Activated T-helper 1 cell treated with anti-CD3 and anti-CD28 coated beads, Interleukin-12 subunit alpha, Interleukin-12 subunit beta, Interleukin-2, Interleukin-4 antibody, amounts not matched to agents 30 ng/mL and 10 ng/mL and 1 ng/mL, durations not matched to agents 14 hours and 24 hours and 36 hours (primary cell): Measurements from ENCODE around the gene CLSTN2. TPM values are rescaled to one million over a fixed set of nuclear protein-coding genes. Genes with fewer than 3 reads are reported as not detected.

Experiments
- DNase-seq: peaks from one replicate; pipeline ENCODE4 v3.0.0; 2021; ENCODE audit warnings: low spot score
- H3K27ac Mint-ChIP-seq: one replicate; pipeline ENCODE4 v1.8.0; 2021; ENCODE audit warnings: mild to moderate bottlenecking, mixed read lengths
- H3K27me3 Mint-ChIP-seq: one replicate; pipeline ENCODE4 v1.8.0; 2022; ENCODE audit warnings: mild to moderate bottlenecking, moderate library complexity, mixed read lengths; ENCODE audit not compliant: insufficient read depth
- H3K36me3 Mint-ChIP-seq: one replicate; pipeline ENCODE4 v1.8.0; 2021; ENCODE audit warnings: low read depth, mixed read lengths
- H3K4me1 Mint-ChIP-seq: one replicate; pipeline ENCODE4 v1.8.0; 2021; ENCODE audit warnings: low read depth, mixed read lengths
- H3K4me3 Mint-ChIP-seq: one replicate; pipeline ENCODE4 v1.8.0; 2021; ENCODE audit warnings: mild to moderate bottlenecking, moderate library complexity, mixed read lengths
- H3K9me3 Mint-ChIP-seq: one replicate; pipeline ENCODE4 v1.8.0; 2021; ENCODE audit warnings: mixed read lengths
- intact Hi-C: fragments of 100-400 bp; cut with micrococcal nuclease; formaldehyde crosslinking; loops from one replicate; pipeline ENCODE4 v1.15.1; 2024
- total RNA-seq: library from RNA; stranded (reverse); gene quantifications from 2 replicates; pipeline ENCODE4 v1.2.3, GENCODE V29; 2022

CLSTN2 gene
- total RNA-seq, result not detected in 2 replicates

- peaks cover 45% of the 10 kb centered on the region for H3K27me3 Mint-ChIP-seq
Observed at GRCh38 chr3:139935016-139935865, at the start of gene CLSTN2. Gene CLSTN2, plus strand, starts transcription at chr3:139935185.

DNA sequence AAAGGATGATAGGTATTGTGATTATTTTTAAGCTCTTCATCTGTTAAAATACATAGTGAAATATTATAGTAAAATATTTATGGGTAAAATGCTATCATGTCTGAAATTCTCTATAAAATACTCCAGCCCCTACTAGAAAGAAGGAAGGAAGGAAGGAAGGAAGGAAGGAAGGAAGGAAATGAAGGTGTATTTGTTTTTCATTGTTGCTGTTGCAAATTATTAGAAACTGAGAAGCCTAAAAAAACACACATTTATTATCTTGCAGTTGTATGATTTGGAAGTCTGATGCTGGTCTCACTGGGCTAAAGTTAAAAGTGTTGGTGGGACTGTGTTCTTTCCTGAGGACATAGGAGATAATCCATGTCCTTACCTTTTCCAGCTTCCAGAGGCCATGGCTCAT is 47.6 kb upstream of the CLSTN2 start:
- no peaks in the 10 kb centered on the region for H3K4me1 Mint-ChIP-seq
- no peak overlapping the region for H3K27ac Mint-ChIP-seq
- peaks cover 5% of the 10 kb centered on the region for H3K9me3 Mint-ChIP-seq
- no peaks in the 10 kb centered on the region for H3K36me3 Mint-ChIP-seq
- intact Hi-C loops, result no loop called here
- no peak for DNase-seq
- H3K27me3 Mint-ChIP-seq, result peaks cover 1% of the 10 kb centered on the region
- no peak overlapping the region for H3K4me3 Mint-ChIP-seq

More at GRCh38 chr3:139935016-139935865, at the start of gene CLSTN2:
- Mint-ChIP-seq H3K36me3 (no peaks in the 10 kb centered on the region), H3K4me1 (no peaks in the 10 kb centered on the region), H3K9me3 (no peaks in the 10 kb centered on the region), H3K27ac (no peak within 1 kb of the TSS), H3K4me3 (no peak within 1 kb of the TSS)
- DNase-seq, result no peak
- intact Hi-C loops, result loop anchor here (10.0 kb wide), 1 partner anchor 930 kb away; no protein-coding TSS in a partner anchor

GRCh38 chr3:139888561-139889140 is 46.3 kb upstream of the CLSTN2 start:
- Mint-ChIP-seq H3K27ac (no peak overlapping the region), H3K4me1 (no peaks in the 10 kb centered on the region), H3K27me3 (peaks cover 1% of the 10 kb centered on the region), H3K4me3 (no peak overlapping the region), H3K9me3 (peaks cover 4% of the 10 kb centered on the region), H3K36me3 (no peaks in the 10 kb centered on the region)
- DNase-seq, result no peak
- intact Hi-C loops, result no loop called here

- Mint-ChIP-seq H3K27ac (no peak overlapping the region), H3K27me3 (no peaks in the 10 kb centered on the region), H3K9me3 (no peaks in the 10 kb centered on the region), H3K36me3 (no peaks in the 10 kb centered on the region), H3K4me3 (no peak overlapping the region), H3K4me1 (no peaks in the 10 kb centered on the region)
- DNase-seq, result no peak
- intact Hi-C loops, result no loop called here
Observed at GRCh38 chr3:139893267-139893962, 41.6 kb upstream of the CLSTN2 start.

DNA sequence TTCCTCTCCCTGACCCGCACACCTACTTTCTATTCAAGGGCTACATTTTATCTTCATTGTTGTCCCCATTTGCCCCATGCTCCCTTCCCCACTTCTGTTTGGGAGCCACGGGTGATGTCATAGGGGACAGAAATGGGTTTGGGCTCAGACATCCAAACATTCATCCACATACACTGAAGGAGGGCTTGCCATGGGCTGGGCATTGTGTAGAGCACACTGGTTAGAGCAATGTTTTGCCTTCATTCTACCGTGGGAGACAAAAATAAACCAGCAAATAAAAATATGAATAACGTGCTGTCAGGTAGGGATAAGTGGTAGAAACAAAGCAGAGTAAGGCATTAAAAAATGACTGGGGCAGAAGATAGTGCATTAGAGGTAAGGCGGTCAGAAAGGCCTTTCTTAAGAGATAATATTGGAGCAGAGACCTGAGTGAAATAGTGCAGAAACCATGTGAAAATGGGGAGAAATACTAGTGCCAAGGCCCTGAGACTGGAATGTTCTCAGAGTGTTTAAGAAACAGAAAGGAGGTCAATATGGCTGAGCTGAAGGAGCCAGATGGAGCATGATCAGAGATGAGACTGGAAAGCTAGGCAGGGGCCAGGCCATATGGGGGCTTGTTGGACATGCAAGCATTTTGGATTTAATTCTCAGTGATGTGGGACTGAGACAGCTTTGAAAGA is 40.9 kb upstream of the CLSTN2 start:
- DNase-seq, result no peak
- Mint-ChIP-seq H3K27me3 (no peaks in the 10 kb centered on the region), H3K9me3 (no peaks in the 10 kb centered on the region), H3K27ac (no peak overlapping the region), H3K36me3 (no peaks in the 10 kb centered on the region), H3K4me3 (no peak overlapping the region), H3K4me1 (no peaks in the 10 kb centered on the region)
- intact Hi-C loops, result no loop called here

DNA sequence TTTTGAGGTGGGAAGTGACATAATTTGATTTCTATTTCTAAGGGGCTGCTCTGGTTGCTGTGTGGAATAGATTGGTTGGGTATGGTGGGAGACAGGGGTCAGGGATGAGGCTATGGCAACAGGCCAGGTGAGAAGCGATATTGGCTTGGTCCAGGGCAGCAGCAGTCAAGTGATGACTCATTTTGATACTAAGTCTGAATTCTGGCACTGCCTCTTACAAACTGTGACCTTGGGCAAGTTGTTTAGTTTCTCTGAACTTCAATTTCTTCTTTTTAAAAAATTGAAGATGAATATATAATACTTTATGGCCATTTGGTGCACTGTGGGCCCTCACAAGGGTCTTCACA is 40.4 kb upstream of the CLSTN2 start:
- intact Hi-C loops, result no loop called here
- DNase-seq, result no peak

GRCh38 chr3:139897759-139898158 is 37.2 kb upstream of the CLSTN2 start:
- DNase-seq, result no peak
- H3K27me3 Mint-ChIP-seq, result no peaks in the 10 kb centered on the region
- peaks cover 6% of the 10 kb centered on the region for H3K9me3 Mint-ChIP-seq
- no peaks in the 10 kb centered on the region for H3K4me1 Mint-ChIP-seq
- intact Hi-C loops, result no loop called here
- no peaks in the 10 kb centered on the region for H3K36me3 Mint-ChIP-seq
- no peak overlapping the region for H3K4me3 Mint-ChIP-seq
- no peak overlapping the region for H3K27ac Mint-ChIP-seq

More for the DNA sequence above, 40.4 kb upstream of the CLSTN2 start:
- Mint-ChIP-seq H3K4me3 (no peak overlapping the region), H3K36me3 (no peaks in the 10 kb centered on the region), H3K27me3 (no peaks in the 10 kb centered on the region), H3K27ac (no peak overlapping the region), H3K4me1 (no peaks in the 10 kb centered on the region), H3K9me3 (no peaks in the 10 kb centered on the region)

DNA sequence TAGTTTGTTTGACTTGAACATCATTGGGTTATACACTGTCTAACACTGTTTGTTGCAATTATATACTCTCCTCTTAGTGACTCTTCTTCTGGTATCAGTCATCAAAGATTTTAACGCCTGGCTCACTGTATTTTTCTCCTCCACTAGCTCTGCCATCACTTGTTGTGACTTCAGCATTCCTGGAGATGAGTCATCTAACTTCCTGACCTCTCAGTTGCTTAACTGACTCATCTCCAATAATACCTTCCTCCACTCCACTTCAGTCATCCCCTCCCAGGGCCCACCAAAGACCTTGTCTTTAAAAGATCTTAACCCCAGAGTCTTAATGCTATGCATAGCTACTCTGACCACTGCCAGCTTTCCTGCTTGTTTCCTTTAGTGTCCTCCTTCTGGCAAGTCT is 28.6 kb upstream of the CLSTN2 start:
- Mint-ChIP-seq H3K4me1 (no peaks in the 10 kb centered on the region), H3K36me3 (no peaks in the 10 kb centered on the region), H3K27ac (no peak overlapping the region), H3K4me3 (no peak overlapping the region), H3K27me3 (no peaks in the 10 kb centered on the region), H3K9me3 (no peaks in the 10 kb centered on the region)
- intact Hi-C loops, result no loop called here
- DNase-seq, result no peak

DNA sequence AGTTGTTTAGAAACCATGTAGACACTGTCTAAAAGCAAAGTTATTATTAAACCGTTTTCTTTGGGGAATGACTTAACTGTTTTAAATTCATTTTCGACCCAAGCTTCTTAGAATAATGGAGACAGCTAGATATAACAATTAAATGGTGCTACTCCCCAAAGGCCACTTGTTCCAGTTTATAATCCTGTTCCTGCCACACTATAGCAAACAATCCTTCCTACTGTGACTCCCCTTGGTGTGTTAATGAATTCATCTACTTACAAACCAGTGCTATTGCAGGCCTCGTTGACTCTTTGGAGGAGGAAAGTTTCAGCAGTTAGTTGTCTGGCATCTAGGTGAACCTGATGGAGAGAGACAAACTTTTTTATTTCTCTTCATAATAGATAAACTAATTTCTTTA is 25.2 kb upstream of the CLSTN2 start:
- H3K9me3 Mint-ChIP-seq, result peaks cover 6% of the 10 kb centered on the region

GRCh38 chr3:139916271-139916670 is 18.7 kb upstream of the CLSTN2 start:
- no peaks in the 10 kb centered on the region for H3K36me3 Mint-ChIP-seq
- H3K4me1 Mint-ChIP-seq, result no peaks in the 10 kb centered on the region
- intact Hi-C loops, result no loop called here
- no peak overlapping the region for H3K4me3 Mint-ChIP-seq
- peaks cover 6% of the 10 kb centered on the region for H3K9me3 Mint-ChIP-seq
- no peaks in the 10 kb centered on the region for H3K27me3 Mint-ChIP-seq
- H3K27ac Mint-ChIP-seq, result no peak overlapping the region
- DNase-seq, result no peak

More for the DNA sequence above, 25.2 kb upstream of the CLSTN2 start:
- H3K4me3 Mint-ChIP-seq, result no peak overlapping the region
- H3K36me3 Mint-ChIP-seq, result no peaks in the 10 kb centered on the region
- no peak overlapping the region for H3K27ac Mint-ChIP-seq
- H3K4me1 Mint-ChIP-seq, result no peaks in the 10 kb centered on the region
- DNase-seq, result no peak
- H3K27me3 Mint-ChIP-seq, result no peaks in the 10 kb centered on the region
- intact Hi-C loops, result no loop called here

DNA sequence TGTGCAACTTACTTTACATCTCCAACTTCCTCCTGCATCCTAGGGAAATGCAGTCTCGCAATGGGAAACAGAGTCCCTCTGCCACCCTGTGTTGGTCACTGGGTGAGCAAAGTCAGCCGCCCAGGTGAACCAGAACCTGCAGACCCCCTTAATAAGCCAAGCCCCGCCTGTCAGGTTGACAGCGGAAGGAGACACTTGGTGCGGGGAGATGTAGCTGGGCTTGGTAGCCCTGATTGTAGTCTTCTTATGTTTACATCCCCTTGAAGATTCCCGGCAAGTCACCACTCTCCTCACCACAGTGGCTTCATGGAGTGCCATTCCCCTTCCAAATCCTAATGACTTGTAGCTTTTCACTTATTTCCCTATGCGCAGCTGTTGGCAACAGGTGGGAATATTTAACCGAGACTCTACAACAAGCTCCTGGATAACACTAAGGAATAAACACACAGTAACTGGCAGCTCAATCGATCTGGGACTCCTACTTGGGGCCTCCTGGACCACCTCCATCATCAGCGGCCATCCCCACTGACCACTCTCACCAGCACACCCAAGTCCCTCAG is 17.7 kb upstream of the CLSTN2 start:
- H3K36me3 Mint-ChIP-seq, result no peaks in the 10 kb centered on the region
- DNase-seq, result no peak
- peaks cover 5% of the 10 kb centered on the region for H3K9me3 Mint-ChIP-seq
- H3K27ac Mint-ChIP-seq, result no peak overlapping the region
- no peak overlapping the region for H3K4me3 Mint-ChIP-seq
- no peaks in the 10 kb centered on the region for H3K4me1 Mint-ChIP-seq
- intact Hi-C loops, result no loop called here
- H3K27me3 Mint-ChIP-seq, result no peaks in the 10 kb centered on the region

DNA sequence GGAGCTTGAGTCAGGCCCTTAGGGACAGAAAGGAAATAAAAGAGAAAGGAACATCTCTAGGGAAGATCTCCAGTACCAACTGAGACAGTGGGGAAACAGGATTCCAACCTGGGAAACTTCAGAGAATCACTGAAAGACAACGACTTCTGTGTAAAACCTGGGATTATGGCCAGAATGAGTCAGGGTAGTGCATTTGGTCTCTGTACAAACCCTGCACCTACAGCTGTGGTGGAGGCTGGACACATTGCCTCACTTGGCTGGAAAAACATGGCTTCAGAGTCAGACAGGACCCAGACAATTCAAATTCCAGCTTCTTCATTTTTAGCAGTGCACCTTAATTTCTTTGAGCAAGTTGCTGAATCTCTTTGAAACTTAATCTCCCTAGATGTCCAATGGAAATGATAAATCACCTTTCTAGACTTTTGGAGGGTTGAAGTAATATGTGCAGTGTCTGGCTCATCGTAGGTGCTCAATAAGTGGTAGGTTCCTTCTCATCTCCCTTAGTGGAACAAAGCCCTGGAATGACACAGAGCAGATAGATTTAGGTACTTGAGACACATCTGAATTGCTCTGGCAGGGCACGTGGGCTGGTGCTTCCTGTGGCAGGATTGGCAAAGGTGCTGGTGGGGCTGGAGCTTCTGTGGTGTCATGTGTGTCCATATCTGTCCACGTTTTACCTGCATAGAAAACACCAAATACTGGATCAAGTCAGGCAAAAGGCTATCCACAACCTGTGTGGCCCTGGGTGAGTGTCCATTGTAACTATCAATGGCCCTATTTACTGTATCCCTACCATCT is 6.1 kb upstream of the CLSTN2 start:
- H3K36me3 Mint-ChIP-seq, result no peaks in the 10 kb centered on the region
- DNase-seq, result no peak
- H3K4me3 Mint-ChIP-seq, result no peak overlapping the region
- H3K9me3 Mint-ChIP-seq, result no peaks in the 10 kb centered on the region
- H3K4me1 Mint-ChIP-seq, result no peaks in the 10 kb centered on the region
- intact Hi-C loops, result no loop called here
- H3K27me3 Mint-ChIP-seq, result peaks cover 12% of the 10 kb centered on the region
- H3K27ac Mint-ChIP-seq, result no peak overlapping the region
